Measurements from ENCODE around the gene TIPARP.
"Not testable (repeated sequence)": the region's sequence is repeated elsewhere in the genome, so short reads cannot be mapped to it uniquely, and the experiment has no call there.

The TIPARP gene

DNA sequence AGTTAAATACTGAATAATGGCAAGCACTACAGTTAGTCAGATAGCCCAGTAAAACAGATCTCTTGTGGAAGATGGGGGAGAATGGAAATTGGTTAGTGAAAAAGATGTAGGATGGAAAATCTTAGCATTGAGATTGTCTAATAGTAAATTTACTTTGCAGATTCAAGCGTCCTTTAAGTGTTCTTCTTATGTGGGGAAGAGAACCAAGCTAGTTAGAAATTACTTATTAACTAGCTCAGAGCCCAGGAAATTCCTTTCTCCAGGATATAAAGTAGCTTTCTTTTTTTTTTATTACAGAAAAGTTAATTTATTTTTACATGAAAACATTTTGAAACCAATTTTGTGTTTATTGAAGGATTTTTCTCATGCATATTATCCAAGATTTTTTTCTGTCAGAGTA lies 36.7 kb downstream of the TIPARP start:
- Histone ChIP-seq H3K4me3 (ENCODE audit: extremely low read depth, insufficient read depth, low read length, poor library complexity, severe bottlenecking) (no peak overlapping the region), H3K4me1 (ENCODE audit: control insufficient read depth, insufficient read depth, low read length, poor library complexity, severe bottlenecking) (no peaks in the 10 kb centered on the region), H3K27ac (ENCODE audit: low read depth, low read length, severe bottlenecking) (no peak overlapping the region), H3K36me3 (ENCODE audit: control insufficient read depth, insufficient read depth, low read length) (peaks cover 65% of the 10 kb centered on the region), H3K9me3 (ENCODE audit: control insufficient read depth, low read length) (no peaks in the 10 kb centered on the region)
- WGBS, 2 experiments (ENCODE audit: insufficient coverage in 2 of 2), result no CpG with 5 or more reads among the region's 1 CpG

DNA sequence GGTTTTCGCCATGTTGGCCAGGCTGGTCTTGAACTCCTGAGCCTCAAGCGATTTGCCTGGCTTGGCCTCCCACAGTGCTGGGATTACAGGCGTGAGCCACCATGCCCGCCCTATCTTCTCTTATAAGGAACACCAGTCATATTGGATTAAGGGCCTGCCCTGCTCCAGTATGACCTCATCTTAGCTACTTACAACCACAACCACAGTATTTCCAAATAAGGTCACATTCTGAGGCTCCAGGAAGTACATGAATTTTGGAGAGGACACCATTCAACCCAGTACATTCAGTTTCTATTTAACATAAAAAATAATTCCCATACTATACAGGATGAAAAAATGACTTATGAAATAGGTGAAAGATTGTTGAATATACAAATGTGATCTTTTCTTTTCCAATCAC lies 37.6 kb downstream of the TIPARP start:
- 100% methylated on average over 1 of the region's 4 CpGs; no CpG with 5 or more reads in 1 of the 2 experiments for WGBS, 2 experiments (ENCODE audit: insufficient coverage in 2 of 2)
- not testable (repeated sequence) for H3K4me3 ChIP-seq (ENCODE audit: extremely low read depth, insufficient read depth, low read length, poor library complexity, severe bottlenecking); H3K4me1 ChIP-seq (ENCODE audit: control insufficient read depth, insufficient read depth, low read length, poor library complexity, severe bottlenecking); H3K9me3 ChIP-seq (ENCODE audit: control insufficient read depth, low read length); H3K27ac ChIP-seq (ENCODE audit: low read depth, low read length, severe bottlenecking)
- H3K36me3 ChIP-seq (ENCODE audit: control insufficient read depth, insufficient read depth, low read length), result peaks cover 64% of the 10 kb centered on the region

- H3K9me3 ChIP-seq (ENCODE audit: control insufficient read depth, low read length), result no peaks in the 10 kb centered on the region
- peaks cover 43% of the 10 kb centered on the region for H3K36me3 ChIP-seq (ENCODE audit: control insufficient read depth, insufficient read depth, low read length)
- peaks cover 7% of the 10 kb centered on the region for H3K4me1 ChIP-seq (ENCODE audit: control insufficient read depth, insufficient read depth, low read length, poor library complexity, severe bottlenecking)
- WGBS, 2 experiments (ENCODE audit: insufficient coverage in 2 of 2), result 89 to 93% methylated on average over 1 to 2 of the region's 6 CpGs
- no peak overlapping the region for H3K27ac ChIP-seq (ENCODE audit: low read depth, low read length, severe bottlenecking)
- H3K4me3 ChIP-seq (ENCODE audit: extremely low read depth, insufficient read depth, low read length, poor library complexity, severe bottlenecking), result no peak overlapping the region
These were observed 41.9 kb downstream of the TIPARP start for GRCh38 chr3:156716105-156716862.

DNA sequence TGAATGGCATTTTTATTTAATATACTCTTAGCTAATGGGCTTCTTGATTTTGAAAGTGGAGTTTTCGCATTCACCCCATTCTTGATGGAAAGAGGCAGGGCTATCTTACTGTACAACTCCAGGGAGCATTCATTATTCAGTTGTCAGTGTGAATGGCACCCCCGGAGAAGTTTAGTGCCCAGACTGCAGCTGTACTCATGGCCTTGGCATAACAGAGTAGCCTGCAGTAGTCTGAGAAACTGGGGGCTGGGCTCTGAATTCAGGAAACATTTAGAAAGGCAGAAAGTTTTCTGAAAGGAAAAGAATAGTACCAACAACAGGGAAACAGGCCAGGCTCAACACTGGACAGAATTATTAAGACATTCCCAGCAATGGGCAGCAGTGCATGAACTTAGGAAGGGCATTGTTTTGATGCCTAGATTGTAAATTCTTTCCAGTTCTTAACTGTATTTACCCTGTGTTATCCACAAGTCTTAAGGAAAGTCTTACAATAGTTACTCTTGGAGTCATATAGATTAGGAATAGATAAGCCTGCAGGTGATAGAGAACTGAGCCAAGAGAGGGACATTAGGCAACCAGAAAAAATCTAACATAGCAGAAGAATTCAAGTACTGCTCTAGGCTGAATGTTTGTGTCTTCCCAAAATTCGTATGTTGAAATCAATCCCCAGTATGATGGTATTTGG lies 44.4 kb downstream of the TIPARP start:
- Histone ChIP-seq H3K4me1 (ENCODE audit: control insufficient read depth, insufficient read depth, low read length, poor library complexity, severe bottlenecking) (peaks cover 7% of the 10 kb centered on the region), H3K27ac (ENCODE audit: low read depth, low read length, severe bottlenecking) (no peak overlapping the region), H3K36me3 (ENCODE audit: control insufficient read depth, insufficient read depth, low read length) (peaks cover 40% of the 10 kb centered on the region), H3K4me3 (ENCODE audit: extremely low read depth, insufficient read depth, low read length, poor library complexity, severe bottlenecking) (no peak overlapping the region), H3K9me3 (ENCODE audit: control insufficient read depth, low read length) (no peaks in the 10 kb centered on the region)
- 80 to 92% methylated on average over 2 to 3 of the region's 3 CpGs for WGBS, 2 experiments (ENCODE audit: insufficient coverage in 2 of 2)

DNA sequence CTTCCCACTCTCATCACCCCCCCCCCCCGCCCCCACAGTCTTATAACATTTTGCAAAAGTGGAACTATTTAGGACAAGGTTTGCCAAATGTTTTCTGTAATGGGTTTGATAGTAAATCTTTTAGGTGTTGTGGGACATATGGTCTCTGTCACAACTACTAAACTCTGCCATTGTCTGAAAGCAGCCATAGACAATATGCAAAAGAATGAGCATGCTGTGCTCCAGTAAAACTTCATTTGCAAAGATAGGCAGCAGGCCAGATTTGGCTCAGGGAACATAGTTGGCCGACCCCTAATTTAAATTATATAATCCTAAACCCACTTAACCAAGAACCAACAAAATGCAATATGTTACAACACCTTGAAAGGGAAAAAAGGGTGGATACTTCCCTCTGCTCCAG lies 46.4 kb downstream of the TIPARP start:
- no peak overlapping the region for H3K27ac ChIP-seq (ENCODE audit: low read depth, low read length, severe bottlenecking)
- H3K9me3 ChIP-seq (ENCODE audit: control insufficient read depth, low read length), result no peaks in the 10 kb centered on the region
- H3K4me3 ChIP-seq (ENCODE audit: extremely low read depth, insufficient read depth, low read length, poor library complexity, severe bottlenecking), result no peak overlapping the region
- peaks cover 7% of the 10 kb centered on the region for H3K4me1 ChIP-seq (ENCODE audit: control insufficient read depth, insufficient read depth, low read length, poor library complexity, severe bottlenecking)
- peaks cover 30% of the 10 kb centered on the region for H3K36me3 ChIP-seq (ENCODE audit: control insufficient read depth, insufficient read depth, low read length)
- WGBS, 2 experiments (ENCODE audit: insufficient coverage in 2 of 2), result 67% methylated on average over 1 of the region's 2 CpGs; no CpG with 5 or more reads in 1 of the 2 experiments

DNA sequence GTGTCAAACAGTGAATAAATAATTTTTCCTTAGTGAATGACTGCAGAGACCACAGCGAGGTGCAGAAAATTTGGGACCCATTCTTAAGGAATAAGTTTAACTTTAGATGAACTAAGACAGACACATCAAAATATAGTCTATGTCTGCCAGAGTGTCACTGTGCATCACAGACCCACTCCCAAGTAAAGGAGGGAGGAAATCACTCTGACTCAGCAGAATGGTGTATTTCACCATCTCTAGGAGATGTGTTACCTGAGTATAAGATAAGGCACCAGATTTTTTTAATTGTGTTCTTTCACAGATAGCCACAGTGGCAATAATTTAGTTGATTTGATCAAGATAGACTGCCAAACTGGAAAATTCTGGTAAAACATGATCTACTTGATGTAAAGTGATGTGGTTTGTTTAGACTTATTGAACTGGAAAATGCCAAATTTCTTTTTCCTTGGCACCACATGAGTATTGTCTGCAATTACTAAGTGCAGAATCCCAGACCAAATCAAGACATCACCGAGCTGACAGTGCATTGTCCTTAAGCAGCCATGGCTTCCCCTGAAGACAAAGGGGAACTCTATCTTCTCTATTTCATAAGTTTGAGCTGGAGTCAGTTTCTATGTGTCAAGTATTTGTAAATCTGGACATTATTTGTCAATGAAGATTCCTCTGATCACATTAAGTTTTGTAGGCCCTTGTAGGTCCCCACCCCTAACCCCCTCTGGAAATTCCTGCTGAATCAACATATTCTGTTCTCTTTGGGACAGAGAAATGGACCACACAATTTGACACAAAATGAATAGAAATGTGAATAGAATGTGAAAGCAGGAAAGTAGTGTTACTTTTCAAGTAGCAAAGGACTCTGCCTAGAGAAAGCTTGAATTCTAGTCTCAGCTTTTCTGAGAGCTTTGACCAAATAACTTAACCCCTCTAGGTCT lies 47.6 kb downstream of the TIPARP start:
- Histone ChIP-seq H3K27ac (ENCODE audit: low read depth, low read length, severe bottlenecking) (no peak overlapping the region), H3K4me3 (ENCODE audit: extremely low read depth, insufficient read depth, low read length, poor library complexity, severe bottlenecking) (no peak overlapping the region), H3K9me3 (ENCODE audit: control insufficient read depth, low read length) (no peaks in the 10 kb centered on the region), H3K4me1 (ENCODE audit: control insufficient read depth, insufficient read depth, low read length, poor library complexity, severe bottlenecking) (peaks cover 7% of the 10 kb centered on the region), H3K36me3 (ENCODE audit: control insufficient read depth, insufficient read depth, low read length) (peaks cover 28% of the 10 kb centered on the region)
- WGBS, 2 experiments (ENCODE audit: insufficient coverage in 2 of 2), result 93 to 100% methylated on average over 1 to 2 of the region's 2 CpGs

DNA sequence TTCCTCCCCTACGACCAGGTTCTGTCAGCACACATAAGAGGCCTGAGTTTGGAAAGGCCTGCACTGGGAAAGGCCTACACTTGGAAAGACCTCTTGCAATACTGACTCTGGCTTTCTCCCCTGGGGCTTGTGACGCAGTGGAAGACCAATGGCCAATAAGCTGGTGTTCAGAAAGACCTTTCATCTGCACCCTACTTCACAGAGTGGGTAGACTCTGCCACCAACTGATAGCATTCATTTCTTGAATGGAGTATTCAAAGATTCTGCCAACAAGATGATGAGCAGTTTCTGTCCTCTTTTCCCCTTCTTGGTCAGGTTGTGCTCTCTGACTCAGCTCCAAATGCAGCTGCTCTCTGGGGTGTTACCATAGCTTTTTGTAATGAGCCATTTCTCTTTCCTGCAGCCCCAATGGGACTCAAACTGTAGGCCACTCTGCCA lies 48.8 kb downstream of the TIPARP start:
- Histone ChIP-seq H3K36me3 (ENCODE audit: control insufficient read depth, insufficient read depth, low read length) (peaks cover 23% of the 10 kb centered on the region), H3K4me3 (ENCODE audit: extremely low read depth, insufficient read depth, low read length, poor library complexity, severe bottlenecking) (no peak overlapping the region), H3K9me3 (ENCODE audit: control insufficient read depth, low read length) (no peaks in the 10 kb centered on the region), H3K4me1 (ENCODE audit: control insufficient read depth, insufficient read depth, low read length, poor library complexity, severe bottlenecking) (peaks cover 7% of the 10 kb centered on the region), H3K27ac (ENCODE audit: low read depth, low read length, severe bottlenecking) (no peak overlapping the region)
- 82 to 86% methylated on average over 2 of the region's 2 CpGs for WGBS, 2 experiments (ENCODE audit: insufficient coverage in 2 of 2)

DNA sequence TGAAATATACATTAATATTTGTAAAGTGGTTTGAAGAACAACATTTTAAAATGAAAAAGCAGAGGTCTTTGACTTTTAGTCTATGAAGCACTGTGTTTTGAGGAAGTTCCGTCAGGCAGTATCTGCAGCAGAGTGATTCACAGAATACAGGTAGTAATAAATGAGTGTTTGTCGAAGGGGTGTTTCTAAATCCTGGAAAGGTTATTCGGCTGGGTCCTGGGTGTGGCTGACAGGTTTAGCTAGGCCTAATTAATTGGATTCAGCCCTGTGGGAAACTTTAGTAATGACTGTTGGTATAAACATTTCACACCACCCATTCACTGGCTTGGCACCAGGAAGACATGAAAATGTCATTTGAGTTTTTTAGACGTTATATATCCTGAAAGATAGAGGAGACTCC lies 51.3 kb downstream of the TIPARP start:
- Histone ChIP-seq H3K27ac (ENCODE audit: low read depth, low read length, severe bottlenecking) (no peak overlapping the region), H3K9me3 (ENCODE audit: control insufficient read depth, low read length) (no peaks in the 10 kb centered on the region), H3K4me1 (ENCODE audit: control insufficient read depth, insufficient read depth, low read length, poor library complexity, severe bottlenecking) (peaks cover 12% of the 10 kb centered on the region), H3K36me3 (ENCODE audit: control insufficient read depth, insufficient read depth, low read length) (peaks cover 16% of the 10 kb centered on the region), H3K4me3 (ENCODE audit: extremely low read depth, insufficient read depth, low read length, poor library complexity, severe bottlenecking) (no peak overlapping the region)
- WGBS, 2 experiments (ENCODE audit: insufficient coverage in 2 of 2), result 94 to 100% methylated on average over 2 of the region's 4 CpGs

DNA sequence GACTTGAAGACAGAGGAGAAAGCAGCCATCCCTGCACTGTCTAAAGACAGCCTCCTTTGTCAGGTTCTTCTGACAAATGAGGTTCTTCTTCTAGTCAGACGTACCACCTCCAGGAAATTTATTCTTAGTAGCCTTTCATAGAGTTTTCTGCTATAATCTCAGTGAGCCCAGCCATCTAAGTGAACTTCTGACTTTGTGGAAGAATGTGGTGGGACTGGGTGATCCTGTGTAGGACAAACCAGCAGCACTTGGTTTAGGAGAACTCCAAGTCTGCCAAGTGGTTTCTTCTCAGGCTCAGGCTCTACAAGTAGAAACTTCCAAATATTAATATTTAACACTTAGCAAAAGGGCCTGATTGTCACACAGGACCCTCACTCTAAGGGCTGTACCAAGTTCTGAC lies 52.1 kb downstream of the TIPARP start:
- H3K27ac ChIP-seq (ENCODE audit: low read depth, low read length, severe bottlenecking), result no peak overlapping the region
- H3K36me3 ChIP-seq (ENCODE audit: control insufficient read depth, insufficient read depth, low read length), result peaks cover 16% of the 10 kb centered on the region
- WGBS, 2 experiments (ENCODE audit: insufficient coverage in 2 of 2), result 100% methylated on average over 1 of the region's 1 CpG
- peaks cover 12% of the 10 kb centered on the region for H3K4me1 ChIP-seq (ENCODE audit: control insufficient read depth, insufficient read depth, low read length, poor library complexity, severe bottlenecking)
- no peak overlapping the region for H3K4me3 ChIP-seq (ENCODE audit: extremely low read depth, insufficient read depth, low read length, poor library complexity, severe bottlenecking)
- no peaks in the 10 kb centered on the region for H3K9me3 ChIP-seq (ENCODE audit: control insufficient read depth, low read length)

DNA sequence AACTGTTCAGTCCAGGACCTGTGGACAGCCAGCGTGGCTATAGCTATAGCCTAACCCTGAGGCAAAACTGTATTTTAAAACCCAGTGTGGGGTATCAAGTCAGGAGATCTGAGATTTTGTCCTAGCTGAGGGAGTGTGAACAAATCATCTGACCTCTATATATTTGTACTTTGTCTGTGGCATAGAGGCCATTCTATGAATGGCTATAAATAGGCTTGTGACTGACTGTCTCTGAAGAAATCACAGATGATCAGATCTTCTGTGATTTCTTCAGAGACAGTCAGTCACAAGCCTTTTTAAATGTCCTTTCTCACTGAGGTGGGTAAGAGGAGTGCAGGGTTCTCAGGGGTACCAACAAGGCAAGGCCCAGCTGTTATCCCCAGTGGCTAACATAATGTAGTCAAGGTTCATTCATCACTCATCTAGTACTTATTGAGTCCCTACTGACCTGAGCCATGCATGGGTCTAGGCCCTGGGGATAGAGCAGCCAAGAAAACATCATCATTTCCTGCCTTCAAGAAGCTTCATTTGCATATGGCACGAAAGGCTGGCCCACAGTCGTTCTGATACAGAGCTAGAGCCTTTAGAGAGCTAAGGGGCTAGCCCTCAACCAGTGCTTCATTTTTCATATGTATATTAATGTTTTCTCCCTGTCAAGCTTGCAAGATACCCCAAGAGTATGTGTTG lies 53.3 kb downstream of the TIPARP start:
- H3K27ac ChIP-seq (ENCODE audit: low read depth, low read length, severe bottlenecking), result no peak overlapping the region
- no peaks in the 10 kb centered on the region for H3K9me3 ChIP-seq (ENCODE audit: control insufficient read depth, low read length)
- WGBS, 2 experiments (ENCODE audit: insufficient coverage in 2 of 2), result 73 to 100% methylated on average over 1 to 3 of the region's 3 CpGs
- H3K4me3 ChIP-seq (ENCODE audit: extremely low read depth, insufficient read depth, low read length, poor library complexity, severe bottlenecking), result no peak overlapping the region
- H3K36me3 ChIP-seq (ENCODE audit: control insufficient read depth, insufficient read depth, low read length), result peaks cover 16% of the 10 kb centered on the region
- peaks cover 17% of the 10 kb centered on the region for H3K4me1 ChIP-seq (ENCODE audit: control insufficient read depth, insufficient read depth, low read length, poor library complexity, severe bottlenecking)
